HG02938 (cell line): ENCODE data around the gene MED27.

Source experiments
- ATAC-seq: cut with Tn5 transposase; IDR thresholded peaks from one replicate; pipeline ENCODE4 v1.9.1; 2021; ENCODE audit warnings: mild to moderate bottlenecking, moderate library complexity; ENCODE audit not compliant: unreplicated experiment

The MED27 gene

DNA sequence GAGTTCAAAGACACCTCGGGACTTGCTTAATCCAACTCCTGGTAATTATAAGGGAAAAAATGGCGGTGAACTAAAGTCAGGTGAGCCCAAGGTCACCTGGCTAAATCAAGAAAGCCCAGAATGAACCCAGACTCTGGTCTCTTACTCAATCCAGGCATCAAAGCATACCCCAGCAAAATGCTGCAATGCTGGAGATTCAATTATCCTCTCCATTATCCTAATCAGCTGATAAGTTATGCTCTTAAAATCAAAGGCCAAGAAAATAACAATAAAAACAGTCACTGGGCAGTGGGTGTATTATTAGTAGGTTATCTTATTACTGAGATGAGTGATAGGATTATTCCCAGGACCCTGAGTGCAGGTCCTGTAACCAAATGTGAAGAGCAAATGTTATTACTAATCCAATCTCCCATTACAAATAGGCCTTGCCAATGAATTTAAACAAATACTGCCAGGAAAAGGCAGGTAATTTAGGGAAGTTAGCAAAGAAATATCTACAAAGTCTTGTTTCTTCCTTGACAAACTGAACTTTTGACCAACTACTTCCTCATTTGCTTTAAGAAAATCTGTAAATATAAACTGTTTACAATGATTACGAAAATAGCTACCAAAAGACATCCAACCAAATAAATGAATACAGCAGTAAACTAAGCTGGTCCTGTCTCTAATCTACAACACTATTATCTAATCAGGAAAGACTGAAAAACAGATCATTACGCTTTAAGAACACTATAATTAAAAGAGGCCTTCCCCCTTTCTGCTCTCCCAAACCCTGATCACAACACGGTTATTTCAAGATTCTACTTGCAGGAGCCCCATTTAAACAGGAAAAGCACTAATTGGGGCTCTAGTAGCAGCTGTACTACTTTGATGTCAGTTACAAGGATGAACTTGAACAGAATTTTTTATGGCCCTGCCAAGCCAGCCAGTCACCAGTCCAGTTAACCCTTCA, 103.2 kb downstream of the MED27 start:
- ATAC-seq, result no peak

- ATAC-seq, result no peak
These were observed 106.8 kb downstream of the MED27 start for GRCh38 chr9:131972889-131973288.

GRCh38 chr9:131971482-131972074, 108.1 kb downstream of the MED27 start:
- ATAC-seq, result no peak

- no peak for ATAC-seq
These were observed 110.1 kb downstream of the MED27 start for GRCh38 chr9:131969469-131969989.

- no peak for ATAC-seq
These were observed 111.0 kb downstream of the MED27 start for GRCh38 chr9:131968632-131969031.

DNA sequence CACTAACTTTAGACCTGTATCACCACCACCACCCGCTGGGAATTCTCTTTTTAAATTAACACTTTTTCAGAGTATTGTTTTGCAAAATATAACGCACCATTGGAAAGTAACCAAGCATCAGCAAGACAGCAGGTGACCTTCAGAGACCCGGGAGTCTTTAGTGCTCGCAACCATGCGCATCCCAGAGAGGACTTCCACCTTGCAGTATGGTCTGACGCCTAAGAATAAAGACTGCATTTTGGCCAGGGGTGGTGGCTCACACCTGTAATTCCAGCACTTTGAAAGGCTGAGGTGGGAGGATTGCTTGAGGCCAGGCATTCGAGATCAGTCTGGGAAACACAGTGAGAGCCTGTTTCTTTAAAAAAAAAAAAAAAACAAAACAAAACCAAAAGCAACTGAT, 113.8 kb downstream of the MED27 start:
- ATAC-seq, result no peak

- no peak for ATAC-seq
These were observed 114.6 kb downstream of the MED27 start for GRCh38 chr9:131965103-131965502.

DNA sequence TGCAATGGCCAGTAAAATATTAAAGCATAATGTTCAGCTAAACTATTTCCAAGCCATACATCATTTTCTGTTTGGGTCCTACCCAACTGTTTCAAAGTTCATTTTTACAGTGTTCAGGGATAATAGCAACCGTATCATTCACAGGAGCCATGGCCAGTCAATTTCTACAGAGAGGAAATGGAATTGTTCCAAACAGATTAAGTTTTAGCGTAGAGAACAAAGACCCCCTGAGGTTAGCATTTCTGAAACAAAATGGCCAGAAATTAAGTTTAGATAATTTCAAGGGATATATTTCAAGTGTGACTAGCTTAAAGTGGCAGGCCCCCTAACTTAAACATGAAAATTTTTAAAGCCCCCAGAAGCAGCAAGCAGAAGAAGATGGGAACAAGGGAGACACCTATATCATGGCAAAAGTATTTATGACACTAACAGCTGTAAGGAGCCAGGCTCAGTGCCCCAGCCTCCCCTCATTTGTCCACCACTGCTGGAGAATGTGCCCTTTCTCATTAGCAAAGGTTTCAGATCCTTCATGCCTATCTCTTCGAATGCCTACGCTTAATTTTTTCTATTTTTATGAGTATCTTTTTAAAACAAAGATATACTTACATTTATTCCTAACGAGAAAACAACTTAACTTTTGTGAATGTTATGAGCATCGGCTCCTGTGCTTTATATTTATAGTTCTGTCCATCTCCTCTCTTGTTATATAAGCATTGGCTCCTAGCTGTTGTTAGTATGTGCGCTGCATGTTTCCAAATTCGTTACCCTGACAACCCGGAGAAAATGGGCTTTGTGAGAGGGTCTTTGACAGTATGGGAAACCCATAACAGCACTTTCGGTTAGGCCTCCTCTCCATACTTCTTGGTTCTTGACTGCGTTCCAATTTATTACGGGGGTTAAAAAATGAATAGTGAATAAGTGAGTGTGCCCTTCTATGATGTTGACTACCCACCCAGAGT, 116.3 kb downstream of the MED27 start:
- no peak for ATAC-seq

DNA sequence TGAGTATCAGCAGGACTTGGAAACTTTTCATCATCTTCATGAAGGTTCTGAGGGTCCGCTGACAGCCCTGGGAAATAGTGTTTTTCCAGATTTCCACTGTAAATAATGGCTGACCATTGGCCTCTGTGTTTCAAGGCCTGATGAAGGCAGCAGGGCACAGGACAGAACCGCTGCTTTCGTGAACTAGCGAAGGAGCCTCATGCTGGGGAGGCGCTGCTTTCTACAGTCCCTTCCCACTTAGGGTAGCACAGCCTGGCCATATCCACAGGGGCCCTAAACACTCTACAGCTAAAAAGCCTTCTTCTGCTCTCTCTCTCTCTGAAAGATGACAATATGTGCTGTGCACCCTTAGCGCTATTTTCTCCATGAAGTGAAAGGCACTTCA, 118.2 kb downstream of the MED27 start:
- ATAC-seq, result no peak

DNA sequence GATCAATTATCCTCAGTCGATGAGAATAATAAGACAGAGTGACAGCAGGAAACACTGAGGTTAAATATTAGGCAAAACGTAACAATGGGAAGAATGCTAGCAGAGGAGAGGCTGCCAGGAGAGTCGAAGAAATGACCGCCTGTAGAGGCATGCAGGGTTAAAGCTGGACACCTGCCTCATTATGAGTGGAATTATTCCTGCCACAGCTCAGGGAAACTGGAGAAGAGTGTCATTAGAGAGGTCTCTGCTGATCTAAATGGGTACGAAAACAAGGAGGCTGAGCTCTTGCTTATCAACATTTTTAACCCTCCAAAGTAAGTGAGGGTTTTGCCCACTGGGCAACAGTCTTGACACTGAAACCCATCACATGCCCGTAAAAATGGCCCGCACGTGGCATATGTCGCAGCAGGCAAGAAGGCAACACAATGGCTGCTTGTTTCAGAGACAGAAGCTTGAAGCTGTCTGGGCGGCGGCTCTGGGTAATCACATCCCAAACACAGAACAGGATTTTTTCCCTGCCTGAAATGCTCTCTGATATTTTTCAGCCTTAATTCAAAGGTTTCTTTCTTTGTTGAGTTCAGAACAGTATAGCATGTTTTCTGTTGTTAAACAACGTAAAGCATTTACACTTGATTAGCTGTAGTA, 118.7 kb downstream of the MED27 start:
- ATAC-seq, result no peak

GRCh38 chr9:131960311-131960710, 119.4 kb downstream of the MED27 start:
- no peak for ATAC-seq

GRCh38 chr9:131959887-131960286, 119.8 kb downstream of the MED27 start:
- no peak for ATAC-seq

- no peak for ATAC-seq
These were observed 120.6 kb downstream of the MED27 start for GRCh38 chr9:131959056-131959455.

DNA sequence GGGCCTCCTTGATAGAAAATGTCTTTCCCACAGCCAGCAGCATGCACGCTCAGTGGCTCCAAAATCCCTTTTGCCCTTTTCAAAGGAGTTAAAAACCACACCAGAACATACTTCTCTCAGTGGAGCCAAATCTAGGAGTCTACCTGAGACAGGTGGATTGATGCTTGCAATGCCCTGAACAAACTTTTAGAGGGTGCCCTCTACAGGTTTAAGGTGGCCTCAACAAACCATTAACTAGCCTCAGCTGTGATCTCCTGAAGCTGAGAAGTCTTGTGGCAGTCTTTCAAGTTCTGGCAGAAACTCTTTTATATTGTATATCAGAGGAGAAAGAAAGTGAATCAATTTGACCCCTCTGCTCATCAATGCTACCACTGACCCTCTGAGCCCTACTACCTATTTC, 125.4 kb downstream of the MED27 start:
- ATAC-seq, result no peak

GRCh38 chr9:131951905-131952304, 127.8 kb downstream of the MED27 start:
- no peak for ATAC-seq

DNA sequence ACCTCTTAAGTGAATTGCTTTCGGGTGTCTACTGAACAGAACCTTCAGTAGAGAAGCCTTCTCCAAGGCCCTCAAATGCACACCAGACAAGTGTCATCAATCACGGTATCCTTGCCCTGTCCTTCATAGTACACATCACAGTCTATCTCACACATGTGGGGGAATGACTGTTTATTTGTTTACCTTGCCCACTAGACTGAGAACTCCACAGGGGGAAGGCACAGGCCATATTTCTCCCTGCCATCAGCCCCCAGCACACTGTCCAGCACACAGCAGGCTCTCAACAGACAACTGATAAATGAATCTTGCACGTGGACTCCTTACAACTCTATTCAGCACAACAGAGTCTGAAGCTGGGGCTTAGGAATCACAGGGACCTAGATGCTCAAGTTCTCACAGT, 128.5 kb downstream of the MED27 start:
- no peak for ATAC-seq

- ATAC-seq, result no peak
These were observed 129.2 kb downstream of the MED27 start for GRCh38 chr9:131950487-131950886.

- ATAC-seq, result no peak
These were observed 133.5 kb downstream of the MED27 start for GRCh38 chr9:131946180-131946579.

DNA sequence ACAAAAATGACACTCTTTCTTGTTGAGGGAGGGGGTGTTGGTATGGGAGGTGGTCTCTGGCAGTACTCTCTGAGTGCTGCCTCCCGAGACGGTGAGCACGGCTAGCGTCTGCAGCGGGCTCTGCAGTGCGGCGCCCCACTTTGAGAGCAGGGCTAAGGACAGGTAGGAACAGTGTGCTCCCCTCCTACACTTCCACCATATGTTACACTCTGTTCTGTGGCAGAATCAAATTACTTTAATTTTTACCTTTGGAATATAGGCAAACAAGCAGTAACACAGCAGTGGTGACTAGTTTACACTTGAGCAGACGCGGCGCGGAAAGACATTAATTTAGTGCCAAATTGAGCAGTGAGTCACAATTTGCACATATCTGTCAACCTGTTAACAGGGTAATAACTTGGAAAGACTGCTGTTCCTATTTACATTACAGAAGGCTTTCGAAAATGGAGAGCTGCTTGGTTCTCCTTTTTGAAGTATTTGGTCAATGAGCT, 136.3 kb downstream of the MED27 start:
- ATAC-seq, result no peak

DNA sequence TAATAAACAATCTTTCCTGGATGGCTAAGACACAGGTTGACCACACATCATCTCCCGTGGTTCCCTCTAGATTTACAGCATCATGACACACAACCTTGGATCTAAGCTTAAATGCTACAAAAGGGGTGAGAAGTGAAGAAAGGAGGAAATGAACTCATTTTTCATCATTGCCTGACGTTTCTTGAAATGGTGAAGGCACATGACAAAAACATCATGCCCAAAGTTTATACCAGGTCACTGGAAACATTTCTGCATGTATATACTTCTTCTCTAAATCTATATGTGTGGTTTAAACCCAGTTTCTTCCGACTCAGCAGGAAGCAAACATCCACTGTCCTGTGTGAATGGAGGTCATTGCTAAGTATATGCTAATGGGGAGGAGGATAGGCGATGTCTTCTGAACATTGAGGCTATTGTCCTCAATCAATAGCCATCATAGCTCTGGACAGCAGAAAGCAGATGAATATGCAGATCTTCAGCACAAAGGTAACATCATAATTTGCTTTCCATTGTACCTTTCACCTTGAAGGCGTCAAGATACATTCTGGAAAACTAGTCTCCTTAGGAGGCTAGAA, 137.4 kb downstream of the MED27 start:
- ATAC-seq, result no peak
